GM12878 (cell line): ENCODE results near the gene NLGN2.

ENCODE experiments used
- ASH2L ChIP-seq: fragments of 300-600, 200-600 bp; sonication (generic); IDR thresholded peaks from 2 replicates; pipeline ENCODE4 v1.6.1; 2017; ENCODE audit warnings: low read depth, mild to moderate bottlenecking, borderline replicate concordance
- CREB1 ChIP-seq: IDR thresholded peaks from 2 replicates; pipeline ENCODE4 v1.6.1; 2012; ENCODE audit warnings: low read depth, mild to moderate bottlenecking, inconsistent platforms
- MYB ChIP-seq: fragments of 150-350 bp; IDR thresholded peaks from 2 replicates; pipeline ENCODE4 v1.6.1; 2014; ENCODE audit warnings: mild to moderate bottlenecking, low read depth, low read length, borderline replicate concordance
- NFXL1 ChIP-seq: fragments of 450-650 bp; IDR thresholded peaks from 2 replicates; pipeline ENCODE4 v1.6.1; 2017; ENCODE audit warnings: antibody characterized with exemption, mild to moderate bottlenecking, borderline replicate concordance
- PAX5 ChIP-seq: IDR thresholded peaks from 2 replicates; pipeline ENCODE4 v1.6.1; 2011; ENCODE audit warnings: low read depth, low read length, borderline replicate concordance
- RAD21 ChIP-seq: IDR thresholded peaks from 2 replicates; pipeline ENCODE4 v1.6.1; 2011; ENCODE audit warnings: mild to moderate bottlenecking, low read depth, low read length, moderate library complexity; ENCODE audit not compliant: insufficient read depth
- SIN3A ChIP-seq: IDR thresholded peaks from 2 replicates; pipeline ENCODE4 v1.6.1; 2012; ENCODE audit warnings: low read depth, low read length, improper control_type of control experiment
- TCF12 ChIP-seq: IDR thresholded peaks from 2 replicates; pipeline ENCODE4 v1.6.1; 2011; ENCODE audit warnings: low read depth, mild to moderate bottlenecking, low read length
- TF ChIP-seq, protein P1 (sequence below), 3 experiments: IDR thresholded peaks in 2 of 3; conservative IDR thresholded peaks in 1 of 3; 2 replicates each; pipeline ENCODE4 v1.5.1; 2011; ENCODE audit warnings: low read depth in 3 of 3, low read length in 3 of 3, mild to moderate bottlenecking in 3 of 3, control low read depth in 2 of 3, moderate library complexity in 2 of 3, inconsistent platforms in 1 of 3, mixed read lengths in 1 of 3; ENCODE audit not compliant: control insufficient read depth in 2 of 3, insufficient read depth in 1 of 3; ENCODE audit errors: extremely low read depth in 1 of 3
- TF ChIP-seq, protein P2 (sequence below): IDR thresholded peaks from 2 replicates; pipeline ENCODE4 v1.6.1; 2012; ENCODE audit warnings: low read length, inconsistent platforms
- TF ChIP-seq, protein P3 (sequence below): fragments of 450-650 bp; conservative IDR thresholded peaks from 2 replicates; pipeline ENCODE4 v1.6.1; 2017; ENCODE audit warnings: mild to moderate bottlenecking, moderate library complexity

DNA sequence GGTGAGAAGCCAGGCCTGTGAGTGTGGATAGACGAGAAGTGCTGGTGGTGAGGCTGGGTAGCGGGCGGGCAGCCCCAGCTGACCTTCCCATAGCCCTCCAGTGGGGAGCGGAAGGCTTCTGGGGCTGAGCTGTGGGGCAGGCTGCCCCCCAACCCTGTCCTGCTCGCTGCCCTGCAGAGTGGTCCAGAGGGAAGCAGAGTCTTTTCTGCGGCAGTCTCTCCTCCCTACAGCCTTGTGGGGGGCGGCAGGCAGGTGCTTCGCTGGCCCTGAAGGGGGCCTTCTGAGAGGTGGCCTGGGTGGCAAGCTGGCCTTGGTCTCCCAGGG lies 3.7 kb downstream of the NLGN2 start:
- TF ChIP-seq, protein P1, sequence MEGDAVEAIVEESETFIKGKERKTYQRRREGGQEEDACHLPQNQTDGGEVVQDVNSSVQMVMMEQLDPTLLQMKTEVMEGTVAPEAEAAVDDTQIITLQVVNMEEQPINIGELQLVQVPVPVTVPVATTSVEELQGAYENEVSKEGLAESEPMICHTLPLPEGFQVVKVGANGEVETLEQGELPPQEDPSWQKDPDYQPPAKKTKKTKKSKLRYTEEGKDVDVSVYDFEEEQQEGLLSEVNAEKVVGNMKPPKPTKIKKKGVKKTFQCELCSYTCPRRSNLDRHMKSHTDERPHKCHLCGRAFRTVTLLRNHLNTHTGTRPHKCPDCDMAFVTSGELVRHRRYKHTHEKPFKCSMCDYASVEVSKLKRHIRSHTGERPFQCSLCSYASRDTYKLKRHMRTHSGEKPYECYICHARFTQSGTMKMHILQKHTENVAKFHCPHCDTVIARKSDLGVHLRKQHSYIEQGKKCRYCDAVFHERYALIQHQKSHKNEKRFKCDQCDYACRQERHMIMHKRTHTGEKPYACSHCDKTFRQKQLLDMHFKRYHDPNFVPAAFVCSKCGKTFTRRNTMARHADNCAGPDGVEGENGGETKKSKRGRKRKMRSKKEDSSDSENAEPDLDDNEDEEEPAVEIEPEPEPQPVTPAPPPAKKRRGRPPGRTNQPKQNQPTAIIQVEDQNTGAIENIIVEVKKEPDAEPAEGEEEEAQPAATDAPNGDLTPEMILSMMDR (IDR thresholded peaks at IDR 0.05 in 2 of 3, conservative IDR thresholded peaks at IDR 0.05 in 1 of 3; ENCODE audit: control insufficient read depth in 2 of 3, extremely low read depth in 1 of 3, insufficient read depth in 1 of 3, low read depth in 3 of 3, low read length in 3 of 3) = no peak
- no peak for TF ChIP-seq TCF12
- no peak for TF ChIP-seq ASH2L
- TF ChIP-seq SIN3A = no peak
- no peak for TF ChIP-seq MYB
- TF ChIP-seq PAX5 = no peak
- TF ChIP-seq, protein P2, sequence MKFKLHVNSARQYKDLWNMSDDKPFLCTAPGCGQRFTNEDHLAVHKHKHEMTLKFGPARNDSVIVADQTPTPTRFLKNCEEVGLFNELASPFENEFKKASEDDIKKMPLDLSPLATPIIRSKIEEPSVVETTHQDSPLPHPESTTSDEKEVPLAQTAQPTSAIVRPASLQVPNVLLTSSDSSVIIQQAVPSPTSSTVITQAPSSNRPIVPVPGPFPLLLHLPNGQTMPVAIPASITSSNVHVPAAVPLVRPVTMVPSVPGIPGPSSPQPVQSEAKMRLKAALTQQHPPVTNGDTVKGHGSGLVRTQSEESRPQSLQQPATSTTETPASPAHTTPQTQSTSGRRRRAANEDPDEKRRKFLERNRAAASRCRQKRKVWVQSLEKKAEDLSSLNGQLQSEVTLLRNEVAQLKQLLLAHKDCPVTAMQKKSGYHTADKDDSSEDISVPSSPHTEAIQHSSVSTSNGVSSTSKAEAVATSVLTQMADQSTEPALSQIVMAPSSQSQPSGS = no peak
- no peak for TF ChIP-seq CREB1
- TF ChIP-seq NFXL1 = no peak
- TF ChIP-seq RAD21 = no peak
- TF ChIP-seq, protein P3, sequence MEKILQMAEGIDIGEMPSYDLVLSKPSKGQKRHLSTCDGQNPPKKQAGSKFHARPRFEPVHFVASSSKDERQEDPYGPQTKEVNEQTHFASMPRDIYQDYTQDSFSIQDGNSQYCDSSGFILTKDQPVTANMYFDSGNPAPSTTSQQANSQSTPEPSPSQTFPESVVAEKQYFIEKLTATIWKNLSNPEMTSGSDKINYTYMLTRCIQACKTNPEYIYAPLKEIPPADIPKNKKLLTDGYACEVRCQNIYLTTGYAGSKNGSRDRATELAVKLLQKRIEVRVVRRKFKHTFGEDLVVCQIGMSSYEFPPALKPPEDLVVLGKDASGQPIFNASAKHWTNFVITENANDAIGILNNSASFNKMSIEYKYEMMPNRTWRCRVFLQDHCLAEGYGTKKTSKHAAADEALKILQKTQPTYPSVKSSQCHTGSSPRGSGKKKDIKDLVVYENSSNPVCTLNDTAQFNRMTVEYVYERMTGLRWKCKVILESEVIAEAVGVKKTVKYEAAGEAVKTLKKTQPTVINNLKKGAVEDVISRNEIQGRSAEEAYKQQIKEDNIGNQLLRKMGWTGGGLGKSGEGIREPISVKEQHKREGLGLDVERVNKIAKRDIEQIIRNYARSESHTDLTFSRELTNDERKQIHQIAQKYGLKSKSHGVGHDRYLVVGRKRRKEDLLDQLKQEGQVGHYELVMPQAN = no peak
